ENCODE measurements around the gene TAS2R16.

- TF ChIP-seq CTCF (IDR thresholded peaks at IDR 0.05; ENCODE audit: low read depth, low read length) (no peak), POLR2A (IDR thresholded peaks at IDR 0.05; ENCODE audit: extremely low read depth, insufficient read length) (no peak), MYC (IDR thresholded peaks at IDR 0.05; ENCODE audit: low read depth, low read length) (no peak)
Observed at GRCh38 chr7:122951006-122951405, 44.5 kb downstream of the TAS2R16 start.
